ENCODE results near the gene ZNF544. TPM values are rescaled to one million over a fixed set of nuclear protein-coding genes. Genes with fewer than 3 reads are reported as not detected.
"Not testable (repeated sequence)": the region's sequence is repeated elsewhere in the genome, so short reads cannot be mapped to it uniquely, and the experiment has no call there.

The ZNF544 gene
- total RNA-seq, 1 donor from 2014 or later, result 25.2 TPM

DNA sequence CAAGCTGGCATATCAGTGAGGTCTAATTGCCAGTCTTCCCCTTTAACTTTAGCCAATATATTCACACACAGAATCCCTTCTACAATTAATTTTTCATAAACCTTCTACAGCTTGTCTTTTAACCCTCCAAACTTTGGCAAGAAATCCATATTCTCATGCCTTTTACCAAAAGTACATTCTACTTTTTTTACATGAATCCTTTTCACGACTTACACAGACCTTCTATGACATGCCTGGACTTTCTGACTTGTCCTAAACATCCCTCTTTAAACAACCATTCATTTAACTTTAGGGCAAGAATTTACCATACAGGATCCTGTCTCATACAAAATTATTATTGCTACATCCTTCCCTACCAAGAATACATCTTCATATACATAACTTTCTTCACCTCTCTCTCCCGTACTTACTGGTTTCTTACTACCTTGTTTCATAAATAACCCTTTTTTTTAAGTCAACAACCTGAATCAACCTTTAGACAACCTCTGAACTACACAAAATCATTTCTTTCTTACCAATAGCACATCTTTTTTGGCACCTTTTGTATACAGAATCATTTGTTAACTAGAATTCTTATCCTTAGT lies 23.5 kb downstream of the ZNF544 start:
- no peak for TF ChIP-seq CTCF (IDR thresholded peaks at IDR 0.05)
- H3K27me3 Mint-ChIP-seq (ENCODE audit: unreplicated experiment), result no peaks in the 10 kb centered on the region

GRCh38 chr19:58258259-58258658 lies 29.5 kb downstream of the ZNF544 start:
- not testable (repeated sequence) for H3K27me3 Mint-ChIP-seq (ENCODE audit: unreplicated experiment); DNase-seq (ENCODE audit: extremely low spot score, unreplicated experiment); H3K4me1 Mint-ChIP-seq (ENCODE audit: unreplicated experiment); H3K4me3 Mint-ChIP-seq (ENCODE audit: unreplicated experiment); H3K27ac Mint-ChIP-seq (ENCODE audit: unreplicated experiment)
- Mint-ChIP-seq H3K36me3 (ENCODE audit: unreplicated experiment) (peaks cover 93% of the 10 kb centered on the region), H3K9me3 (ENCODE audit: unreplicated experiment) (peaks cover 38% of the 10 kb centered on the region)

More for the DNA sequence above, 23.5 kb downstream of the ZNF544 start:
- Mint-ChIP-seq H3K4me3 (ENCODE audit: unreplicated experiment) (no peak overlapping the region), H3K27ac (ENCODE audit: unreplicated experiment) (no peak overlapping the region), H3K9me3 (ENCODE audit: unreplicated experiment) (peaks cover 27% of the 10 kb centered on the region), H3K36me3 (ENCODE audit: unreplicated experiment) (peaks cover 92% of the 10 kb centered on the region), H3K4me1 (ENCODE audit: unreplicated experiment) (no peaks in the 10 kb centered on the region)
- DNase-seq (ENCODE audit: extremely low spot score, unreplicated experiment), result no peak

DNA sequence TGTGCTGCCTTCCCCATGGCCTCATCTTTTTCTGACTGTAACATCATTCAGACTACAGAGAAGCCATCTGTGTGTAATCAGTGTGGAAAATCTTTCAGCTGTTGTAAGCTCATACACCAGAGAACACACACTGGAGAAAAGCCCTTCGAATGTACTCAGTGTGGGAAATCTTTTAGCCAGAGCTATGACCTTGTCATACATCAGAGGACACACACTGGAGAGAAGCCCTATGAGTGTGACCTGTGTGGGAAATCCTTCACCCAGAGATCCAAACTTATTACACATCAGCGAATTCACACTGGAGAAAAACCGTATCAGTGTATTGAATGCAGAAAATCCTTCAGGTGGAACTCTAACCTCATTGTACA lies 32.9 kb downstream of the ZNF544 start:
- no peaks in the 10 kb centered on the region for H3K4me1 Mint-ChIP-seq (ENCODE audit: unreplicated experiment)
- no peak for TF ChIP-seq CTCF (IDR thresholded peaks at IDR 0.05)
- H3K9me3 Mint-ChIP-seq (ENCODE audit: unreplicated experiment), result peaks cover 25% of the 10 kb centered on the region
- H3K27ac Mint-ChIP-seq (ENCODE audit: unreplicated experiment), result no peak overlapping the region
- H3K36me3 Mint-ChIP-seq (ENCODE audit: unreplicated experiment), result peaks cover 81% of the 10 kb centered on the region
- H3K4me3 Mint-ChIP-seq (ENCODE audit: unreplicated experiment), result no peak overlapping the region
- no peak for DNase-seq (ENCODE audit: extremely low spot score, unreplicated experiment)
- H3K27me3 Mint-ChIP-seq (ENCODE audit: unreplicated experiment), result no peaks in the 10 kb centered on the region

DNA sequence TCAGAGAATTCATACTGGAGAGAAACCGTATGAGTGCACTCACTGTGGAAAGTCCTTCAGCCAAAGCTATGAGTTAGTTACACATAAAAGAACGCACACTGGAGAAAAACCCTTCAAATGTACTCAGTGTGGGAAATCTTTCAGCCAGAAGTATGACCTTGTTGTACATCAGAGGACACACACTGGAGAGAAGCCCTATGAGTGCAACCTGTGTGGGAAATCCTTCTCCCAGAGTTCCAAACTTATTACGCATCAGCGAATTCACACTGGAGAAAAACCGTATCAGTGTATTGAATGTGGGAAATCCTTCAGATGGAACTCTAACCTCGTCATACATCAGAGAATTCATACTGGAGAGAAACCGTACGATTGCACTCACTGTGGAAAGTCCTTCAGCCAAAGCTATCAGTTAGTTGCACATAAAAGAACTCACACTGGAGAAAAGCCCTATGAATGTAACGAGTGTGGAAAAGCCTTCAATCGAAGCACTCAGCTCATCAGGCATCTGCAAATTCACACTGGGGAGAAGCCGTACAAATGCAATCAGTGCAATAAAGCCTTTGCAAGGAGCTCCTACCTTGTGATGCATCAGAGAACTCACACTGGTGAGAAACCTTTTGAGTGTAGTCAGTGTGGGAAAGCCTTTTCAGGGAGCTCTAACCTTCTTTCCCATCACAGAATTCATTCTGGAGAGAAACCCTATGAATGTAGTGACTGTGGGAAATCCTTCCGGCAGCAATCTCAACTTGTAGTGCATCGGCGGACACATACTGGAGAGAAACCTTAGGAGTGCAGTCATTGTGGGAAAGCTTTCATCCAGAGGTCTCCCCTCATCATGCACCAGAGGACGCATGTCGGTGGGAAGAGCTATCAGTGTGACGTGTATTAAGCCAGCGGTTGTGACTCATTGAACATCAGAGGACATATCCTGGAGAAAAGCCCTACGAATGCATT lies 33.5 kb downstream of the ZNF544 start:
- Mint-ChIP-seq H3K27me3 (ENCODE audit: unreplicated experiment) (no peaks in the 10 kb centered on the region), H3K36me3 (ENCODE audit: unreplicated experiment) (peaks cover 78% of the 10 kb centered on the region), H3K9me3 (ENCODE audit: unreplicated experiment) (peaks cover 24% of the 10 kb centered on the region), H3K4me3 (ENCODE audit: unreplicated experiment) (no peak overlapping the region), H3K4me1 (ENCODE audit: unreplicated experiment) (no peaks in the 10 kb centered on the region), H3K27ac (ENCODE audit: unreplicated experiment) (no peak overlapping the region)
- DNase-seq (ENCODE audit: extremely low spot score, unreplicated experiment), result no peak
- TF ChIP-seq CTCF (IDR thresholded peaks at IDR 0.05), result no peak

DNA sequence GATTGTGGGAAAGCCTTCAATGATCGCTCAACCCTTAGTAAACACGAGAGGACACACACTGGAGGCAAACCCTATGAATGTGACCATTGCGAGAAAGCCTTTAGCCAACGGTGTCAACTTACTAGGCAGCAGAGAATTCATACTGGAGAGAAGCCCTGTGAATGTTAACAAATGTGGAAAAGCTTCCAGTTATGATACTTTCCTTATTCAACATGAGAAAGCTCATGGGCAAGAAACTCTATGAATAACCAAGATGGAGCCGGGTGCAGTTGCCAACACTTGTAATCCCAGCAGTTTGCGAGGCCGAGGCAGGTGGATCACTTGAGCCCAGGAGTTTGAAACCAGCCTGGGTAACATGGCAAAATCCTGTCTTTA lies 34.2 kb downstream of the ZNF544 start:
- H3K9me3 Mint-ChIP-seq (ENCODE audit: unreplicated experiment), result peaks cover 17% of the 10 kb centered on the region
- no peak overlapping the region for H3K4me3 Mint-ChIP-seq (ENCODE audit: unreplicated experiment)

More for the DNA sequence above, 34.2 kb downstream of the ZNF544 start:
- Mint-ChIP-seq H3K27me3 (ENCODE audit: unreplicated experiment) (no peaks in the 10 kb centered on the region), H3K36me3 (ENCODE audit: unreplicated experiment) (peaks cover 71% of the 10 kb centered on the region), H3K27ac (ENCODE audit: unreplicated experiment) (no peak overlapping the region), H3K4me1 (ENCODE audit: unreplicated experiment) (no peaks in the 10 kb centered on the region)
- DNase-seq (ENCODE audit: extremely low spot score, unreplicated experiment), result no peak
- TF ChIP-seq CTCF (IDR thresholded peaks at IDR 0.05), result no peak

All from osteocyte (in vitro differentiated cells).